ENCODE measurements around the gene SLC22A23. TPM values are rescaled to one million over a fixed set of nuclear protein-coding genes. Genes with fewer than 3 reads are reported as not detected.

The SLC22A23 gene
- total RNA-seq, 1 experiment from 2014 or later: 38.2 TPM

DNA sequence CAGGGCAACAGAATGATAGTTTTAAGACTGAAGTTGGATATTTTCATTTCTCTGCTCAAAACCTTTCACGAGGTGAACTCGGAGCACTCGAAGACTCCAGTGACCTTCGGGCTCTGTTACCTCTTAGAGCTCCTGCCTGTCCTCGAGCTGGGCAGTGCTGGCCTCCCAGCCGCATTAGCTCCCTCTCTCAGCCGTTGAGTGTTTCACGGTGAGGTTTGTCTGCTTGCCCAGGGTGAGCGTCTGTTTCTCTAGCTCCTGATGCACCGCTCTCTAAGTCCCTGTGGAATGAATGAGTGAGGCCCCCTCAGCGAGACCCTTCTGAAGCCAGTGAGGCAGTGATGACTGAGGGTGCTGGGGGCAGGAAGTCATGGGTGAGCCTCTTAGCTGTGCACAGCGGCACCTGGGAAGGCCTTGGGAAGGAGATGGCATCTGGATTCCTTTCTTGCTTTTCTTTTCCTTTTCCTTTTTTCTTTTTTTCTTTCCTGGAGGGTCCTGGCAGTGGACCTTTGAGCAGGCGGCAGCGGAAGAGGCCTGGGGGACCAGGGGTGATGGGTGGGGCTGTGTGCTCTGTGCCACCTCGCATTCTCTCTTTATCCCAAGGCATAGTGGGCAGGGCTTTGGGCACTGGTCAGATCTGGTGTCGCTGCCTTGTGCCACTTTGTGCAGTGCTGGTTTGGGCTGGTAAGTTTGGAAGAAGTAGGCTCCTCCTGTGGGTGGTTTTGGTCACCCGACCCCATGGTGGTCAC, 195.9 kb downstream of the SLC22A23 start:
- H3K36me3 Mint-ChIP-seq: peaks cover 19% of the 10 kb centered on the region
- H3K9me3 Mint-ChIP-seq: no peaks in the 10 kb centered on the region
- CTCF ChIA-PET: interaction anchor here (0.6 to 3.5 kb wide), 5 partner anchors 10 to 588 kb away, joined by 3 to 22 read pairs (median 5); partner anchors contain the start of gene FAM50B
- TF ChIP-seq NR3C1 (CRISPR knock-in tag; conservative IDR thresholded peaks at IDR 0.05; ENCODE audit: low read depth) (no peak), SOX15 (CRISPR knock-in tag; IDR thresholded peaks at IDR 0.05) (no peak)
- TF ChIP-seq, protein P1, sequence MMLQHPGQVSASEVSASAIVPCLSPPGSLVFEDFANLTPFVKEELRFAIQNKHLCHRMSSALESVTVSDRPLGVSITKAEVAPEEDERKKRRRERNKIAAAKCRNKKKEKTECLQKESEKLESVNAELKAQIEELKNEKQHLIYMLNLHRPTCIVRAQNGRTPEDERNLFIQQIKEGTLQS (CRISPR knock-in tag; conservative IDR thresholded peaks at IDR 0.05): no peak
- TF ChIP-seq, protein P2, sequence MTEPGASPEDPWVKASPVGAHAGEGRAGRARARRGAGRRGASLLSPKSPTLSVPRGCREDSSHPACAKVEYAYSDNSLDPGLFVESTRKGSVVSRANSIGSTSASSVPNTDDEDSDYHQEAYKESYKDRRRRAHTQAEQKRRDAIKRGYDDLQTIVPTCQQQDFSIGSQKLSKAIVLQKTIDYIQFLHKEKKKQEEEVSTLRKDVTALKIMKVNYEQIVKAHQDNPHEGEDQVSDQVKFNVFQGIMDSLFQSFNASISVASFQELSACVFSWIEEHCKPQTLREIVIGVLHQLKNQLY (CRISPR knock-in tag; IDR thresholded peaks at IDR 0.05): no peak
- H3K27ac Mint-ChIP-seq: peak overlapping the region; percentile 66
- peaks cover 30% of the 10 kb centered on the region for H3K4me1 Mint-ChIP-seq
- peaks cover 4% of the 10 kb centered on the region; the same call in 1 of the 2 replicates for H3K27me3 Mint-ChIP-seq (ENCODE audit: low read depth)
- no peak for ATAC-seq
- POLR2A ChIA-PET: no interaction called here
- DNase-seq (ENCODE audit: low spot score): no peak
- peak overlapping the region; percentile 98 for H3K4me3 Mint-ChIP-seq

DNA sequence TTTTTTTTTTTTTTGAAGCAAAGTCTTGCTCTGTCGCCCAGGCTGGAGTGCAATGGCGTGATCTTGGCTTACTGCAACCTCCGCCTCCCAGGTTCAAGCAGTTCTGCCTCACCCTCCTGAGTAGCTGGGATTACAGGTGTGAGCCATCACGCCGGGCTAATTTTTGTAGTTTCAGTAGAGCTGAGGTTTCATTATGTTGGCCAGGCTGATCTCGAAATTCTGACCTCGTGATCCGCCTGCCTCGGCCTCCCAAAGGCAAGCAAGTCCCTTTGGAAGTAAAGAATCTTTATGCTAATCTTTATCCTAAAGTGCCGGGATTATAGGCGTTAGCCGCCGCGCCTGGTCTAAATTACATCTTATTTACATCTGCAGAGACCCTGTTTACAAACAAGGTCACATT, 196.6 kb downstream of the SLC22A23 start:
- ATAC-seq: no peak
- Mint-ChIP-seq H3K4me3 (peak overlapping the region; percentile 98), H3K36me3 (peaks cover 21% of the 10 kb centered on the region), H3K27me3 (ENCODE audit: low read depth) (peaks cover 4% of the 10 kb centered on the region), H3K27ac (peak overlapping the region; percentile 66; the same call in 1 of the 2 replicates), H3K9me3 (peaks cover 3% of the 10 kb centered on the region), H3K4me1 (peaks cover 30% of the 10 kb centered on the region)
- DNase-seq (ENCODE audit: low spot score): no peak
- ChIA-PET CTCF (interaction anchor here (0.6 to 3.5 kb wide), 8 partner anchors 9 to 489 kb away, joined by 3 to 22 read pairs (median 5); no protein-coding TSS in a partner anchor), POLR2A (no interaction called here)
- TF ChIP-seq KAT7 (CRISPR knock-in tag; IDR thresholded peaks at IDR 0.05; ENCODE audit: borderline replicate concordance): no peak
- TF ChIP-seq ZNF219 (CRISPR knock-in tag; IDR thresholded peaks at IDR 0.05; ENCODE audit: borderline replicate concordance): no peak
- no peak for TF ChIP-seq IRF2 (CRISPR knock-in tag; IDR thresholded peaks at IDR 0.05; ENCODE audit: borderline replicate concordance, low read depth)
- TF ChIP-seq, protein P3, sequence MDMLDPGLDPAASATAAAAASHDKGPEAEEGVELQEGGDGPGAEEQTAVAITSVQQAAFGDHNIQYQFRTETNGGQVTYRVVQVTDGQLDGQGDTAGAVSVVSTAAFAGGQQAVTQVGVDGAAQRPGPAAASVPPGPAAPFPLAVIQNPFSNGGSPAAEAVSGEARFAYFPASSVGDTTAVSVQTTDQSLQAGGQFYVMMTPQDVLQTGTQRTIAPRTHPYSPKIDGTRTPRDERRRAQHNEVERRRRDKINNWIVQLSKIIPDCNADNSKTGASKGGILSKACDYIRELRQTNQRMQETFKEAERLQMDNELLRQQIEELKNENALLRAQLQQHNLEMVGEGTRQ (CRISPR knock-in tag; IDR thresholded peaks at IDR 0.05): no peak
- no peak for TF ChIP-seq JUN (CRISPR knock-in tag; IDR thresholded peaks at IDR 0.05)
- TF ChIP-seq, protein P4, sequence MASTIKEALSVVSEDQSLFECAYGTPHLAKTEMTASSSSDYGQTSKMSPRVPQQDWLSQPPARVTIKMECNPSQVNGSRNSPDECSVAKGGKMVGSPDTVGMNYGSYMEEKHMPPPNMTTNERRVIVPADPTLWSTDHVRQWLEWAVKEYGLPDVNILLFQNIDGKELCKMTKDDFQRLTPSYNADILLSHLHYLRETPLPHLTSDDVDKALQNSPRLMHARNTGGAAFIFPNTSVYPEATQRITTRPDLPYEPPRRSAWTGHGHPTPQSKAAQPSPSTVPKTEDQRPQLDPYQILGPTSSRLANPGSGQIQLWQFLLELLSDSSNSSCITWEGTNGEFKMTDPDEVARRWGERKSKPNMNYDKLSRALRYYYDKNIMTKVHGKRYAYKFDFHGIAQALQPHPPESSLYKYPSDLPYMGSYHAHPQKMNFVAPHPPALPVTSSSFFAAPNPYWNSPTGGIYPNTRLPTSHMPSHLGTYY (CRISPR knock-in tag; IDR thresholded peaks at IDR 0.05): no peak
- TF ChIP-seq NFYB (CRISPR knock-in tag; conservative IDR thresholded peaks at IDR 0.05; ENCODE audit: low read depth): no peak

DNA sequence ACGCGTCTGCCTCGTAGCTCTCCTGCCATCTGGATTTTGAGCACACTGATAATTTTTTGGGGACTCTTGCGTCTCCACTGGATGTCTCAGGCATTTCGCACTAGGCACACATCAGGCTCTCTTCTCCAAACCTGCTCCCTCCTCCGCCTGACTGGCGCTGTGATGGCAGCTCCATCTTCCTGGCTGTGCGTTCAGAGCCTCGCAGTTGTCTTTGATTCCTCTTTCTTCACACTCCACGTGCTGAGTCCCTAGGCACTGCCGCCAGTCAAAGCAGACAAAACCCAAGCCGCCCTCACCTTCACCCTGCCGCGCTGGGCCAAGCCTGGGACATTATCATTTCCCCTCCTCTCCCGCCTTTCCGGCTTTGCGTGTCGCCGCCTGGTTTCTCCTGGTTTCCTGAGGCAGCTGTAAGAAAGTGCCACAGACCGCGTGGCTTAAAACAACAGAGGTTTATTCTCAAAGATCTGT, 197.3 kb downstream of the SLC22A23 start:
- peak overlapping the region; percentile 93 for H3K27ac Mint-ChIP-seq
- peak; percentile 7 for ATAC-seq

More for the DNA sequence above, 197.3 kb downstream of the SLC22A23 start:
- H3K36me3 Mint-ChIP-seq: peaks cover 21% of the 10 kb centered on the region; the same call in 1 of the 2 replicates
- peak overlapping the region; percentile 98 for H3K4me3 Mint-ChIP-seq
- no peak for TF ChIP-seq TCF7 (CRISPR knock-in tag; IDR thresholded peaks at IDR 0.05; ENCODE audit: low read depth)
- TF ChIP-seq, protein P5, sequence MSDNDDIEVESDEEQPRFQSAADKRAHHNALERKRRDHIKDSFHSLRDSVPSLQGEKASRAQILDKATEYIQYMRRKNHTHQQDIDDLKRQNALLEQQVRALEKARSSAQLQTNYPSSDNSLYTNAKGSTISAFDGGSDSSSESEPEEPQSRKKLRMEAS (CRISPR knock-in tag; IDR thresholded peaks at IDR 0.05): peak; percentile 64
- CTCF ChIA-PET: interaction anchor here (0.8 to 3.5 kb wide), 11 partner anchors 8 to 490 kb away, joined by 3 to 22 read pairs (median 5); no protein-coding TSS in a partner anchor
- peaks cover 11% of the 10 kb centered on the region for H3K9me3 Mint-ChIP-seq
- POLR2A ChIA-PET: interaction anchor here (0.5 to 1.7 kb wide), 3 partner anchors 29 to 426 kb away, joined by 3 to 4 read pairs (median 3); partner anchors contain the start of gene TUBB2B
- peaks cover 4% of the 10 kb centered on the region for H3K27me3 Mint-ChIP-seq (ENCODE audit: low read depth)
- no peak for DNase-seq (ENCODE audit: low spot score)
- peaks cover 30% of the 10 kb centered on the region for H3K4me1 Mint-ChIP-seq
